Stimulated activated CD4-positive, alpha-beta T cell treated with anti-CD3 and anti-CD28 coated beads, Interleukin-1b, Interleukin-23, amount 100 ng/mL, for 4 hours (primary cell): ENCODE data around the gene CLVS2.

Experiments used
- DNase-seq, 2 donors: peaks; one replicate each; pipeline ENCODE4 v3.0.0-alpha.2; 2020; ENCODE audit warnings: low read depth in 2 of 2

Gene CLVS2

GRCh38 chr6:122995921-122996793, at the start of gene CLVS2:
CLVS2 (plus strand) TSS chr6:122996235; CDS start chr6:122997778, 1,543 bp downstream.
- DNase-seq: no peak

DNA sequence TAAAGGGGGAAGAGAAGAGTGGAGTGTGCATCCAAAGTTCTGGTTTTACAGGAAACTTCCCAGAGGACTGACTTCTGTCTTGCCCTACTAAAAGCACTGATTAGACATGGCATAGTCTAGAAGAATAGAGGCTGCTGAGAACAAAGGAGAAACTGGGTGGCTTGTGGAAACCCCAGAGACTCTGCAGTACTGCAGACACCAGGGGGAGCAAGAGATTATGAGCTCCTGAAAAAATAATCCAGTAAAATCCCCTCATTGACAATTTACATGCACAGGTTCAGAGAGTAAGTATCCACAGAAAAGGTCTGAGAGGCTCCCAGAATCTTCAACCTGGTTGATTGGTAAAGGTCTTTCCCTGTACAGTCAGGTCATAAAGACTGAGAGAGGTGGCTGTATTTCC, 48.7 kb upstream of the CLVS2 start:
- no peak for DNase-seq

GRCh38 chr6:122953766-122954165, 42.3 kb upstream of the CLVS2 start:
- no peak for DNase-seq

DNA sequence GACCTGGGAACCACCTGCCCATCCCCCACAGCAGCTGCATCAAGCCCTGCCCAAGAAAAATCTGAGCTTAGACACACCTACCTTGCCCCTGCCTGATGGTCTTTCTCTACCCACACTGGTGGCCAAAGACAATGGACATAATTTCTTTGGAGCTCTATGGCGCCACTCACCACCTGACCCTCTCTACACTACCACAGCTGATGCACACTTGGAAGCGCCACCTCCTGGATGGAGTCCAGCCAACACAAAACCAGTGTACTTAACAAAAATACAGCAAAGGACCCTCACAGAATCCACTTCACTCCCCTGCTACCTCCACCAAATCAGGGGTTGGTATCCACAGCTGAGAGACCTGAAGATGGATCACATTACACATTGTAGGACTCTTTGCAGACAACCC, 39.7 kb upstream of the CLVS2 start:
- DNase-seq: no peak

DNA sequence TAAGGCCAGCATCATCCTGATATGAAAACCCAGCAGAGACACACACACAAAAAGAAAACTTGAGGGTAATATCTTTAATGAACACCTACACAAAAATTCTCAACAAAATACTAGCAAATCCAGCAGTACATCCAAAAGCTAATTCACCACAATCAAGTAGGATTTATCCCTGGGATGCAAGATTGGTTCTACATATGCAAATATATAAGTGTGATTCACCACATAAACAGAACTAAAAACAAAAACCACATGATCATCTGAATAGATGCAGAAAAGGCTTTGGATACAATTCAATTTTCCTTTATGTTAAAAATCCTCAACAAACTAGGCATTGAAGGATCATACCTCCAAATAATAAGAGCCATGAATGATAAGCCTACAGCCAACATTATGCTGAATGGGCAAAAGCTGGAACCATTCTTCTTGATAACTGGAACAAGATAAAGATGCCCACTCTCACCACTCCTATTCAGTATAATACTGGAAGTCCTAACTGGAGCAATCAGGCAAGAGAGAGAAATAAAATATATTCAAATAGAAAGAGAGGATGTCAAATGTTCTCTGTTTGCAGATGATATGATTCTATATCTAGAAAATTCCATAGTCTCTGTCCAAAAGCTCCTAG, 33.9 kb upstream of the CLVS2 start:
- DNase-seq: no peak

- DNase-seq: no peak
These were observed 26.0 kb upstream of the CLVS2 start for GRCh38 chr6:122969999-122970533.

DNA sequence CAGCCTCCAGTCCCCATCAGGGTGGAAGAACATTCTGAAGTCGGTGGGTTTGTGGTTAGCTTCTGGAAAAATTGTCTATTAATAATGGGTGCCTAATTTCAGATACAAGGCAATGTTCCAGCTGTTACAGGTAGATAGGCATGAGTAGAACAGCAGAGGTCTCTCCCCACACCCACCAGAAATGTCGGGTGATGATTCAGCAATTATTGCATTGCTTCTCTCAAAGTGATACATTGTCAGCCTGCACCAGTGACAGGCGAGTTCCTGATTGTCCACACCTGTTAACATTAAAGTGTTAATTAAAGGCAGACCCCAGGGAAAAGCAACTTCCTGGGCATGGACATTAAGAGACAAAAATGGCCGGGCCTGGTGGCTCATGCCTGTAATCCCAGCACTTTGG, 18.9 kb upstream of the CLVS2 start:
- DNase-seq: no peak

DNA sequence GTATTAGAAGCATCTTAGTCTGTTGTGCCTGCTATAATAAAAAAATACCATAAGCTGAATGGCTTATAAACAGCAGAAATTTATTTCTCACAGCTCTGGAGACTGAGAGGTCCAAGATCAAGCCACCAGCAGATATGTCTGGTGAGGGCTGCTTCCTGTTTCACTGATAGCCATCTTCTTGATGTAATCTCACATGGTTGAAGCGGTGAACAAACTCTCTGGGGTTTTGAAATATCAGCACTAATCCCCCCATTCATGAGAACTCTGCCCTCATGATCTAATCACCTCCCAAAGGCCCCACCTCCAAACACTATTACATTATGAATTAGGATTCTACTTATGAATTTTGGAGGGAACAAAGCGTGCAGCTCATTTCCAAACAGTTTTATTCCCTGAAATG, 11.6 kb upstream of the CLVS2 start:
- DNase-seq: no peak

DNA sequence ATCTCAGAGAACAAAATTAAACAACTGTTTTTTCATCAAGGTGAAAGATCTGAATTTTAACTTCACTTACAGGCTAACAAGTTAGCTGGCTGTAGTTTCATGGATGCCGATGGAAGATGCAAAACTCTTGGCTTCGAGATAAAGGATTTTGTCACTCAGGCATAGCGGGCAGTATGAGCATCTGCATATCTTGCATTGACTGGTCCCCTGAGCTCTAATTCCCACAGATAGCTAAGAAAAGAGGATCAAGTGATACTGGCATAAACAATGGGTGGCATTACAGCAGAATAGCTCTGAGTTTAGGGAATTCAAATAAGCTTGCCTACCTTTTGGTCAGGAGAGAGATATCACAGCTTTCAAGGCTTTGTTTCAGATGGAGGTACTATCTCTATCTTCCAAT, 1.8 kb upstream of the CLVS2 start:
- DNase-seq: no peak

GRCh38 chr6:122996794-122997505, 915 bp downstream of the CLVS2 start:
- no peak for DNase-seq

GRCh38 chr6:122997541-122998150, 1.6 kb downstream of the CLVS2 start:
- no peak for DNase-seq

GRCh38 chr6:122998403-122998975, 2.5 kb downstream of the CLVS2 start:
- no peak for DNase-seq

DNA sequence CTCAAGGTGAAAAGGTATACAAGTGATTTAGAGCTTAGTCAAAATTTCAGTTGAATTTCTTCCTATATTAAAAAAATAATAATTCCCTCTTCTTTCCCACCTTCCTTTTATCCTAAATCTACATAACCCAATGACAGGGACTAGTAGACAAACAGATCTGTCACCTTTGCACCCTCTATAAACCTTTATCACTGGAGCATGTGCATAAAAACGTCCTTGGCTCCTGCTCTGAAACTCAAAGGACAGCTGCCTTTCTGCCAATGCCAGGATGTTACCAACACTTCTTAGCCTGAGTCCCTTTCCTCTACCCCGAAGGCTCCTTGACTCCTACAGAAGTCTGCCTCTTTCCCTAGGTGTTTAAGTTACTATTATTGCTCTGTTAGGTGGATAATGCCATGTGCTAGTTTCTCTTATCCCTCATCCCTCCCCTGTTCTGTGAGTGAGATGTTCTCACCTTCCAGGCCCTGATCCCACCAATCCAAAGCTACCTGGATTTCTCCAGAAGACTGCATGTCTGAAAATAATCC, 4.3 kb downstream of the CLVS2 start:
- no peak for DNase-seq

- no peak for DNase-seq
These were observed 5.5 kb downstream of the CLVS2 start for GRCh38 chr6:123001540-123001939.

GRCh38 chr6:123007885-123008284, 11.8 kb downstream of the CLVS2 start:
- no peak for DNase-seq

GRCh38 chr6:123009059-123009458, 13.0 kb downstream of the CLVS2 start:
- no peak for DNase-seq

DNA sequence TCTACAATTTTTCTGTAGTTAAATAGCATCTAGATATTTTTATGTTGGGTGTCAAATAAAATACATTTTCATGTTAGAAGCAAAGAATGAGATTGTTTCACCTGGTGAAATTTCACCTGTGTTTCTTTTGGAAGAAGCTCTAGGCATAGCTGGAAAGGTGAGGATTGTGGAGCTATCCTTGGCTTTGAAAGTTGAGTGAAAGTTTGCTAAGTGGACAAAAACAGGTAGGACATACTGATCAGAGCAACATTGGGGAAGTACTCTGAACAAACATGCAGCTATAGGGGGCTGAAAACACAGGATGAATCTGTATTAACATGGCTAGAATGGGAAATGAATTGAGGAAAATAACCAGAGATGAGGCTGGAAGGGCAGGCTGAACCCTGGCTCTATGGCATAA, 18.8 kb downstream of the CLVS2 start:
- no peak for DNase-seq

DNA sequence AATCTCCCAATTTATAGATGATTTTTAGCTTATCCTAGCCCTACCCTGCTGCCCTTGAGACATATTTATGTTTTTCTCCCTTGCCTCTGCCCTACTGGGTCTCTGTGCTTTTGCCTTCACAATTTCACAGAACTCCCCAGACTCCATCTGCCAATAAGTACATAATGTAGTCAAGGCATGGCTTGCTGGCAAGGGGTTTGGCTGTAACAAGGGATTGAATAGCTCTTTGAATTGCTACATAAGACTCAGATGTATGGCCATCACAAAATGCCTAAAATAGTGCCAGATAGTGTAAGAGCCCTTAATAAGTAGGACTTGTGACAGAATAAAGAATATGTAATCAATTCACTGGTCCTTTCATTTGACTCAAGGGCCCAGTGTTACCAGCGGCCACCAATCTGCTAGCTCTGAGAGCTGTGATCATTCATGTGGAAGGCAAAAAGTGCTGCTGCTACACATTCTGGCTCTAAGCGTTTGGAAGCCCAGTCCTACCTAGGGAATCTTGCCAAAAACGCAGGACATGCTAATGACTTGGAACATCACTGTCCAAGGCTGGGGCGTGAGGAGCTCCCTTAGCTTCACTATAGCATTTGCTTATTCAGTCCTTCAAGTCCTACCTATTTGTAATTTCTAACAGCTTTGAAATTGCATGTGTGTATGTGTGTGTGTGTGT, 20.5 kb downstream of the CLVS2 start:
- DNase-seq: no peak

DNA sequence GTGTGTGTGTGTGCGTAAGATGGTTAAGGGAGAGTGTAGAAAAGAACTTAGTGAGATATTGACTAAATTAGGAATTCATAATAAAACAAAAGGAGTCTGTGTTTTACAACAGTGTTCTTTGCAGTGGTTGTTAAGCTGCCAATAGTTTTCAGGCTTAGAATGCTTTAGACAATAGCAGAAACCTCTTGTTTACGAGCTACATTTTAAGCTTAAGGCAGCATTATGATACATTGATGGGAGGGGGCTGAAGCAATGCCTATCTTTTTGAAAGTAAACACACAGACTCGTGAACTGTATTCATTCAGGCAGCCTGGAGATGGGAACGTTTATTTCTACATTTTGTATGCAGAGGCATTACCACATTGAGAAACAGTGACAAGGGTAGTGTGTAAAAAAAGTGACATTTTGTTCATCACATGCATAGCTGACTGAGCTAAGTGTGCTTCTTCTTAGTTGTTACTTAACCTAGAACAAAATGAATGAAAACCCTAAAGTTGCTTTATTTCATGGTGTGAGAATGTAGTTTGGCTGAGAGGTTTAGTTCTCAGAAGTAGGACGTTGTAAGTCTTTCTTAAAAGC, 21.2 kb downstream of the CLVS2 start:
- no peak for DNase-seq

GRCh38 chr6:123022975-123023374, 26.9 kb downstream of the CLVS2 start:
- no peak for DNase-seq
